GM18526 (cell line): Measurements from ENCODE around the gene TEX13C.

ENCODE experiments used
- POLR2A ChIP-seq: IDR thresholded peaks from 3 replicates; pipeline ENCODE4 v1.6.1; 2011; ENCODE audit not compliant: insufficient read length; ENCODE audit errors: extremely low read depth

The TEX13C gene

GRCh38 chrX:125319646-125320521 lies at the start of gene TEX13C:
TSS of gene TEX13C (plus strand) at chrX:125319871. CDS start at chrX:125320120, 249 bp downstream.
- no peak for TF ChIP-seq POLR2A

GRCh38 chrX:125287282-125287681 lies 32.4 kb upstream of the TEX13C start:
- no peak for TF ChIP-seq POLR2A

GRCh38 chrX:125288343-125288742 lies 31.3 kb upstream of the TEX13C start:
- no peak for TF ChIP-seq POLR2A

- TF ChIP-seq POLR2A: no peak
Observed at GRCh38 chrX:125289209-125289608, 30.5 kb upstream of the TEX13C start.

GRCh38 chrX:125289920-125290319 lies 29.8 kb upstream of the TEX13C start:
- no peak for TF ChIP-seq POLR2A

GRCh38 chrX:125291124-125291523 lies 28.5 kb upstream of the TEX13C start:
- no peak for TF ChIP-seq POLR2A

GRCh38 chrX:125293850-125294780 lies 25.6 kb upstream of the TEX13C start:
- TF ChIP-seq POLR2A: no peak

GRCh38 chrX:125295337-125295736 lies 24.3 kb upstream of the TEX13C start:
- no peak for TF ChIP-seq POLR2A

- TF ChIP-seq POLR2A: no peak
Observed at GRCh38 chrX:125298871-125299270, 20.8 kb upstream of the TEX13C start.

GRCh38 chrX:125306335-125306866 lies 13.3 kb upstream of the TEX13C start:
- no peak for TF ChIP-seq POLR2A

GRCh38 chrX:125308653-125309052 lies 11.0 kb upstream of the TEX13C start:
- TF ChIP-seq POLR2A: no peak

GRCh38 chrX:125322431-125322830 lies 2.8 kb downstream of the TEX13C start:
- no peak for TF ChIP-seq POLR2A

GRCh38 chrX:125326599-125326998 lies 6.9 kb downstream of the TEX13C start:
- TF ChIP-seq POLR2A: no peak

GRCh38 chrX:125327891-125328290 lies 8.2 kb downstream of the TEX13C start:
- no peak for TF ChIP-seq POLR2A

- no peak for TF ChIP-seq POLR2A
Observed at GRCh38 chrX:125333583-125333982, 13.9 kb downstream of the TEX13C start.
